Natural killer cell (primary cell): ENCODE data around the gene GALNT17. TPM values are rescaled to one million over a fixed set of nuclear protein-coding genes. Genes with fewer than 3 reads are reported as not detected.

Source experiments
- ATAC-seq, 3 donors: fragments of 150-1000 bp in 2 of 3; fragments of 200-7000 bp in 1 of 3; cut with Tn5 transposase; 1 replicate in 1 of 3; 2 replicates in 2 of 3; pipeline ENCODE4 v1.10.0; 2021; ENCODE audit warnings: mild to moderate bottlenecking in 2 of 3, moderate library complexity in 2 of 3
- DNase-seq, 2 donors: peaks; one replicate each; pipeline versions ENCODE4 v3.0.0 to v3.0.0-alpha.2; 2013 to 2021; ENCODE audit warnings: mixed read lengths in 1 of 2
- H3K27ac ChIP-seq: one replicate; pipeline ENCODE4 v1.5.1; 2013; ENCODE audit warnings: mild to moderate bottlenecking, low read length
- H3K27me3 ChIP-seq: one replicate; pipeline ENCODE4 v1.6.1; 2013; ENCODE audit warnings: low read length; ENCODE audit not compliant: control insufficient read depth, insufficient read depth
- H3K36me3 ChIP-seq: one replicate; pipeline ENCODE4 v1.6.1; 2013; ENCODE audit warnings: low read length; ENCODE audit not compliant: control insufficient read depth, insufficient read depth
- H3K4me1 ChIP-seq: one replicate; pipeline ENCODE4 v1.6.1; 2013; ENCODE audit warnings: low read length; ENCODE audit not compliant: control insufficient read depth, insufficient read depth
- H3K4me3 ChIP-seq: one replicate; pipeline ENCODE4 v1.5.1; 2013; ENCODE audit warnings: low read length
- H3K9me3 ChIP-seq: one replicate; pipeline ENCODE4 v1.6.1; 2013; ENCODE audit warnings: low read length; ENCODE audit not compliant: control insufficient read depth, insufficient read depth
- H3K27ac Mint-ChIP-seq, 2 donors: one replicate each; pipeline ENCODE4 v1.8.0; 2022; ENCODE audit warnings: mild to moderate bottlenecking in 2 of 2, mixed read lengths in 2 of 2, moderate library complexity in 1 of 2
- H3K27me3 Mint-ChIP-seq, 2 donors: one replicate each; pipeline ENCODE4 v1.8.0; 2022; ENCODE audit warnings: low read depth in 2 of 2, mixed read lengths in 2 of 2
- H3K36me3 Mint-ChIP-seq: one replicate; pipeline ENCODE4 v1.8.0; 2022; ENCODE audit warnings: mixed read lengths
- H3K4me1 Mint-ChIP-seq, 2 donors: one replicate each; pipeline ENCODE4 v1.8.0; 2022; ENCODE audit warnings: mixed read lengths in 2 of 2
- H3K4me3 Mint-ChIP-seq: one replicate; pipeline ENCODE4 v1.8.0; 2022; ENCODE audit warnings: mild to moderate bottlenecking, moderate library complexity, mixed read lengths
- H3K9me3 Mint-ChIP-seq, 2 donors: one replicate each; pipeline ENCODE4 v1.8.0; 2022; ENCODE audit warnings: mixed read lengths in 2 of 2
- CTCF ChIP-seq: fragments of 200-600 bp; IDR thresholded peaks from one replicate; pipeline ENCODE4 v1.8.0; 2022; ENCODE audit warnings: antibody characterized with exemption
- WGBS: methylation state at CpG from one replicate; pipeline ENCODE4 v1.1.7; 2013; ENCODE audit warnings: missing lambda C conversion rate; ENCODE audit not compliant: insufficient coverage; 5-methylcytosine and 5-hydroxymethylcytosine counted together
- intact Hi-C: fragments of 100-400 bp; cut with micrococcal nuclease; formaldehyde crosslinking; loops from one replicate; pipeline ENCODE4 v1.14.2; 2022
- total RNA-seq, 4 donors: library from RNA; stranded (reverse); fragments of 120-200 nt in 1 of 4; gene quantifications; one replicate each; pipeline versions ENCODE4 v1.2.3 to v1.2.4, GENCODE V29; 2013 to 2022

GALNT17 gene
- total RNA-seq, 3 donors from 2014 or later (not counting 1 experiment from before 2014, with no cell fraction given) = not detected

- no peak overlapping the region for H3K4me3 ChIP-seq
- H3K27ac Mint-ChIP-seq = no peak overlapping the region
- no peaks in the 10 kb centered on the region for H3K27me3 ChIP-seq
- H3K4me1 Mint-ChIP-seq = no peaks in the 10 kb centered on the region
- intact Hi-C loops = no loop called here
- no peaks in the 10 kb centered on the region for H3K36me3 ChIP-seq
- 79% methylated on average over 4 of the region's 4 CpGs for WGBS
- H3K4me1 ChIP-seq = no peaks in the 10 kb centered on the region
- peaks cover 11% of the 10 kb centered on the region for H3K9me3 ChIP-seq
- no peak overlapping the region for H3K4me3 Mint-ChIP-seq
- no peak overlapping the region for H3K27ac ChIP-seq
- H3K27me3 Mint-ChIP-seq = no peaks in the 10 kb centered on the region
- no peaks in the 10 kb centered on the region for H3K36me3 Mint-ChIP-seq
- no peak for DNase-seq
- TF ChIP-seq CTCF = no peak
- no peak for ATAC-seq
- H3K9me3 Mint-ChIP-seq = peaks cover 4 to 10% of the 10 kb centered on the region in 2 donors
Measured at GRCh38 chr7:71361451-71362032, 229.6 kb downstream of the GALNT17 start.

GRCh38 chr7:71362240-71362639 lies 230.3 kb downstream of the GALNT17 start:
- no peaks in the 10 kb centered on the region for H3K36me3 ChIP-seq
- intact Hi-C loops = no loop called here
- no peak for ATAC-seq
- H3K4me1 Mint-ChIP-seq = no peaks in the 10 kb centered on the region
- peaks cover 4 to 11% of the 10 kb centered on the region in 2 donors for H3K9me3 Mint-ChIP-seq
- H3K4me1 ChIP-seq = no peaks in the 10 kb centered on the region
- peaks cover 11% of the 10 kb centered on the region for H3K9me3 ChIP-seq
- no peak for TF ChIP-seq CTCF
- no peak for DNase-seq
- no peak overlapping the region for H3K4me3 Mint-ChIP-seq
- H3K27me3 ChIP-seq = no peaks in the 10 kb centered on the region
- no peak overlapping the region for H3K4me3 ChIP-seq
- 92% methylated on average over 6 of the region's 7 CpGs for WGBS
- H3K27ac Mint-ChIP-seq = no peak overlapping the region
- H3K27ac ChIP-seq = no peak overlapping the region
- no peaks in the 10 kb centered on the region for H3K27me3 Mint-ChIP-seq
- H3K36me3 Mint-ChIP-seq = no peaks in the 10 kb centered on the region

DNA sequence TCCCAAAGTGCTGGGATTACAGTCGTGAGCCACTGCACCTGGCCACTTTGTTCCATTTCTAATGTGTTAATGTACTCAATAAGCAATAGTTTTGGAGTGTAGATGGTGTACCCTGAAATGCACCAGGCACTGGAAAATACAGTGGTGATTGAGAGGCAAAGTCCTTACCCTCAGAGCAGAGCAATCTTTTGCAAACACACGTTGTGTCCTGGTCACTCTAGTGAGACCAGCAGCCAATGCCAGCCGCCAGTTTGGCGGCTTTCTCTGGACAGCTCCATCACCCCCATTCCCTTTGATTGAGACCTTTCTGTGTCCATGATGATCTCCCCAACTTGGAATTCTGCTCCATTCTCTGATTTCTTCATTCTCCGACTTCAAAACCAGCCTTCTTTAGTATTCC lies 231.3 kb downstream of the GALNT17 start:
- no peak overlapping the region for H3K4me3 Mint-ChIP-seq
- peaks cover 11% of the 10 kb centered on the region for H3K9me3 ChIP-seq
- H3K36me3 ChIP-seq = no peaks in the 10 kb centered on the region
- no peak for TF ChIP-seq CTCF
- H3K27me3 Mint-ChIP-seq = no peaks in the 10 kb centered on the region
- no peak overlapping the region for H3K4me3 ChIP-seq
- H3K36me3 Mint-ChIP-seq = no peaks in the 10 kb centered on the region
- 79% methylated on average over 5 of the region's 5 CpGs for WGBS
- H3K4me1 Mint-ChIP-seq = no peaks in the 10 kb centered on the region
- no peaks in the 10 kb centered on the region for H3K4me1 ChIP-seq
- H3K27ac ChIP-seq = no peak overlapping the region
- intact Hi-C loops = no loop called here
- H3K27me3 ChIP-seq = no peaks in the 10 kb centered on the region
- no peak for DNase-seq
- no peak overlapping the region for H3K27ac Mint-ChIP-seq
- peaks cover 10 to 13% of the 10 kb centered on the region in 2 donors for H3K9me3 Mint-ChIP-seq
- no peak for ATAC-seq

DNA sequence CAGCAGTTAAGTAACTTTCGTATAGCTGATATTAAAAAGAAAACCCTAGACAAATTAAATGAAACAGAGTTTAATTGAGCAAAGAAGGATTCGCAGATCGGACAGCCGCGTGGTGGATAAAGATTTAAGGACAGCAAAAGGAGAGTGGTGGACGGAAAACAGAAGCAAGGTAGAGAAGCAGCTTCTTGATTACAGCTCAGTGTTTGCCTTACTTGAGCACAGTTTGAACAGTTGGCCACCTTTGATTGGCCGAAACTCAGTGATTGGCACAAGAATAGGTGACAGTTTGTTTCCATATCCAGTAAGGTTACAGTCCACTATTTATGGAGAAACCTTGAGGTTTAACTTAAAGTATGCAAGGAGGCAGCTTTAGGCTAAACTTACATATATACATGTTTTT lies 231.7 kb downstream of the GALNT17 start:
- Histone ChIP-seq H3K27ac (no peak overlapping the region), H3K36me3 (no peaks in the 10 kb centered on the region), H3K4me3 (no peak overlapping the region), H3K9me3 (peaks cover 11% of the 10 kb centered on the region), H3K4me1 (no peaks in the 10 kb centered on the region), H3K27me3 (no peaks in the 10 kb centered on the region)
- Mint-ChIP-seq H3K9me3 (peaks cover 12 to 14% of the 10 kb centered on the region in 2 donors), H3K27me3 (no peaks in the 10 kb centered on the region), H3K4me3 (no peak overlapping the region), H3K27ac (no peak overlapping the region), H3K4me1 (no peaks in the 10 kb centered on the region), H3K36me3 (no peaks in the 10 kb centered on the region)
- no peak for ATAC-seq
- TF ChIP-seq CTCF = no peak
- no peak for DNase-seq
- 91% methylated on average over 6 of the region's 7 CpGs for WGBS
- intact Hi-C loops = no loop called here
